ENCODE data around the gene KLHL10. TPM values are rescaled to one million over a fixed set of nuclear protein-coding genes. Genes with fewer than 3 reads are reported as not detected.
"Not testable (repeated sequence)": the region's sequence is repeated elsewhere in the genome, so short reads cannot be mapped to it uniquely, and the experiment has no call there.

KLHL10 gene
- total RNA-seq, 2 donors from 2014 or later, result 0.15 TPM; not detected in 1

GRCh38 chr17:41835800-41836549 is 1.6 kb upstream of the KLHL10 start, which contains the start of gene NT5C3B:
Gene NT5C3B (minus strand): TSS chr17:41836232. CDS start chr17:41836193, 39 bp downstream.
- Mint-ChIP-seq H3K4me1 (peaks cover 6% of the 10 kb centered on the region), H3K27ac (peak within 1 kb of the TSS; percentile 75)
- H3K27ac ChIP-seq (ENCODE audit: low read depth, low read length), result no peak within 1 kb of the TSS

DNA sequence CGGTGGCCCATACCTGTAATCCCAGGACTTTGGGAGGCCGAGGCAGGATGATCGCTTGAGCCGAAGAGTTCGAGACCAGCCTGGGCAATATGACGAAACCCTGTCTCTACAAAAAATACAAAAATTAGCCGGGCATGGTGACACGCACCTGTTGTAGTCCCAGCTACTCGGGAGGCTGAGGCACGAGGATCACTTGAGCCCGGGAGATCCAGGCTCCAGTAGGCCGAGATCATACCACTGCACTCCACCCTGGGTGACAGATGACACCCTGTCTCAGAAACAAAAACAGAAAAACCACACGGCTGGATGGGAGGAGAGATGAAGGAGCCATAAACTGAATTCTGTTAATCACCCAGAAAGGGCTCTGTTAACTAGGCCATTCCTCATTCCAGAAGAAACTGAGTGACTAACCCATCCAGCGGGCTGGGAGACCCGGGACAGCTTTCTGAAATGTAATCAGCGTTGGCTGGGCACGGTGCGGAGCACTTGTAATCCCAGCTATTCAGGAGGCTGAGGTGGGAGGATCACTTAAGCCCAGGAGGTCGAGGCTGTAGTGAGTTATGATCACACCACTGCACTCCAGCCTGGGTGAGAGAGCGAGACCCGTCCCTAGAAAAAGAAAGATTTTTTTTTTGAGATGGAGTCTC is 952 bp upstream of the KLHL10 start:
- Mint-ChIP-seq H3K27me3 (ENCODE audit: insufficient read depth) (peaks cover 13% of the 10 kb centered on the region), H3K4me3 (peak overlapping the region; percentile 76)

More at GRCh38 chr17:41835800-41836549, 1.6 kb upstream of the KLHL10 start, which contains the start of gene NT5C3B:
- H3K27me3 ChIP-seq (ENCODE audit: control insufficient read depth, insufficient read depth, low read length, poor library complexity, severe bottlenecking), result no peaks in the 10 kb centered on the region
- Mint-ChIP-seq H3K36me3 (ENCODE audit: low read depth) (peaks cover 22% of the 10 kb centered on the region), H3K9me3 (no peaks in the 10 kb centered on the region), H3K27me3 (ENCODE audit: insufficient read depth) (peaks cover 13% of the 10 kb centered on the region), H3K4me3 (peak within 1 kb of the TSS; percentile 76)
- peak within 1 kb of the TSS; percentile 51 for H3K9ac ChIP-seq (ENCODE audit: extremely low read depth, low read length, poor library complexity, severe bottlenecking)
- H3K4me1 ChIP-seq (ENCODE audit: control insufficient read depth, insufficient read depth, low read length), result peaks cover 3% of the 10 kb centered on the region
- H3K4me3 ChIP-seq (ENCODE audit: low read length), result peak within 1 kb of the TSS; percentile 87
- TF ChIP-seq, protein P1, sequence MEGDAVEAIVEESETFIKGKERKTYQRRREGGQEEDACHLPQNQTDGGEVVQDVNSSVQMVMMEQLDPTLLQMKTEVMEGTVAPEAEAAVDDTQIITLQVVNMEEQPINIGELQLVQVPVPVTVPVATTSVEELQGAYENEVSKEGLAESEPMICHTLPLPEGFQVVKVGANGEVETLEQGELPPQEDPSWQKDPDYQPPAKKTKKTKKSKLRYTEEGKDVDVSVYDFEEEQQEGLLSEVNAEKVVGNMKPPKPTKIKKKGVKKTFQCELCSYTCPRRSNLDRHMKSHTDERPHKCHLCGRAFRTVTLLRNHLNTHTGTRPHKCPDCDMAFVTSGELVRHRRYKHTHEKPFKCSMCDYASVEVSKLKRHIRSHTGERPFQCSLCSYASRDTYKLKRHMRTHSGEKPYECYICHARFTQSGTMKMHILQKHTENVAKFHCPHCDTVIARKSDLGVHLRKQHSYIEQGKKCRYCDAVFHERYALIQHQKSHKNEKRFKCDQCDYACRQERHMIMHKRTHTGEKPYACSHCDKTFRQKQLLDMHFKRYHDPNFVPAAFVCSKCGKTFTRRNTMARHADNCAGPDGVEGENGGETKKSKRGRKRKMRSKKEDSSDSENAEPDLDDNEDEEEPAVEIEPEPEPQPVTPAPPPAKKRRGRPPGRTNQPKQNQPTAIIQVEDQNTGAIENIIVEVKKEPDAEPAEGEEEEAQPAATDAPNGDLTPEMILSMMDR (conservative IDR thresholded peaks at IDR 0.05), result no peak
- no peaks in the 10 kb centered on the region for H3K9me3 ChIP-seq (ENCODE audit: control insufficient read depth, low read length)
- peaks cover 18% of the 10 kb centered on the region for H3K36me3 ChIP-seq (ENCODE audit: control insufficient read depth, insufficient read depth, low read length)
- WGBS, 2 experiments (ENCODE audit: insufficient coverage in 1 of 2, insufficient read length in 1 of 2), result 2 to 8% methylated on average over 16 to 72 of the region's 72 CpGs
- peak; percentile 88 for DNase-seq

GRCh38 chr17:41839448-41839847 is 1.8 kb downstream of the KLHL10 start:
- DNase-seq; H3K9me3 ChIP-seq (ENCODE audit: control insufficient read depth, low read length); H3K36me3 Mint-ChIP-seq (ENCODE audit: low read depth); H3K9me3 Mint-ChIP-seq; H3K4me1 Mint-ChIP-seq; H3K4me3 ChIP-seq (ENCODE audit: low read length); H3K36me3 ChIP-seq (ENCODE audit: control insufficient read depth, insufficient read depth, low read length); H3K4me3 Mint-ChIP-seq; H3K4me1 ChIP-seq (ENCODE audit: control insufficient read depth, insufficient read depth, low read length); H3K27ac ChIP-seq (ENCODE audit: low read depth, low read length); H3K27ac Mint-ChIP-seq; H3K27me3 ChIP-seq (ENCODE audit: control insufficient read depth, insufficient read depth, low read length, poor library complexity, severe bottlenecking); H3K9ac ChIP-seq (ENCODE audit: extremely low read depth, low read length, poor library complexity, severe bottlenecking): not testable (repeated sequence)
- H3K27me3 Mint-ChIP-seq (ENCODE audit: insufficient read depth), result peaks cover 13% of the 10 kb centered on the region
- WGBS, 2 experiments (ENCODE audit: insufficient coverage in 1 of 2, insufficient read length in 1 of 2), result 100% methylated on average over 2 of the region's 2 CpGs

More for the DNA sequence above, 952 bp upstream of the KLHL10 start:
- TF ChIP-seq, protein P1 (conservative IDR thresholded peaks at IDR 0.05), result no peak
- no peaks in the 10 kb centered on the region for H3K9me3 Mint-ChIP-seq
- Histone ChIP-seq H3K9me3 (ENCODE audit: control insufficient read depth, low read length) (no peaks in the 10 kb centered on the region), H3K27me3 (ENCODE audit: control insufficient read depth, insufficient read depth, low read length, poor library complexity, severe bottlenecking) (no peaks in the 10 kb centered on the region), H3K9ac (ENCODE audit: extremely low read depth, low read length, poor library complexity, severe bottlenecking) (no peak overlapping the region), H3K4me3 (ENCODE audit: low read length) (peak overlapping the region; percentile 87), H3K36me3 (ENCODE audit: control insufficient read depth, insufficient read depth, low read length) (peaks cover 13% of the 10 kb centered on the region), H3K4me1 (ENCODE audit: control insufficient read depth, insufficient read depth, low read length) (peaks cover 3% of the 10 kb centered on the region), H3K27ac (ENCODE audit: low read depth, low read length) (no peak overlapping the region)
- WGBS, 2 experiments (ENCODE audit: insufficient coverage in 1 of 2, insufficient read length in 1 of 2), result 78 to 80% methylated on average over 19 to 21 of the region's 21 CpGs
- peaks cover 6% of the 10 kb centered on the region for H3K4me1 Mint-ChIP-seq
- no peak for DNase-seq
- peaks cover 17% of the 10 kb centered on the region for H3K36me3 Mint-ChIP-seq (ENCODE audit: low read depth)
- H3K27ac Mint-ChIP-seq, result peak overlapping the region; percentile 75

DNA sequence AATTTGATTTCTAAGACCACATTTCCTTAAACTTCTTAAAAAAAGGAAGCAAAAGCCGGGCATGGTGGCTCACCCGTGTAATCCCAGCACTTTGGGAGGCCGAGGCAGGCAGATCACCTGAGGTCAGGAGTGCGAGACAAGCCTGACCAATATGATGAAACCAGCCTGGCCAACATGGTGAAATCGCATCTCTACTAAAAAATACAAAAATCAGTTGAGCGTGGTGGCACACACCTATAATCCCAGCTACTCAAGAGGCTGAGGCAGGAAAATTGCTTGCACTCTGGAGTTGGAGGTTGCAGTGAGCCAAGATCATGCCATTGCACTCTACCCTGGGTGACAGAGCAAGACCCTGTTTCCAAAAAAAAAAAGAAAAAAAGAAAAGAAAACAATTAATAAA is 3.2 kb downstream of the KLHL10 start:
- not testable (repeated sequence) for H3K27me3 ChIP-seq (ENCODE audit: control insufficient read depth, insufficient read depth, low read length, poor library complexity, severe bottlenecking); H3K4me3 Mint-ChIP-seq; DNase-seq; H3K36me3 ChIP-seq (ENCODE audit: control insufficient read depth, insufficient read depth, low read length); H3K4me1 ChIP-seq (ENCODE audit: control insufficient read depth, insufficient read depth, low read length); H3K4me1 Mint-ChIP-seq; H3K27ac ChIP-seq (ENCODE audit: low read depth, low read length); H3K9me3 Mint-ChIP-seq; H3K9me3 ChIP-seq (ENCODE audit: control insufficient read depth, low read length); H3K36me3 Mint-ChIP-seq (ENCODE audit: low read depth); H3K27ac Mint-ChIP-seq; H3K9ac ChIP-seq (ENCODE audit: extremely low read depth, low read length, poor library complexity, severe bottlenecking); H3K4me3 ChIP-seq (ENCODE audit: low read length)
- peaks cover 13% of the 10 kb centered on the region for H3K27me3 Mint-ChIP-seq (ENCODE audit: insufficient read depth)
- WGBS, 2 experiments (ENCODE audit: insufficient coverage in 1 of 2, insufficient read length in 1 of 2), result 95% methylated on average over 6 of the region's 6 CpGs

Measured in endodermal cell (in vitro differentiated cells).